K562 treated with DMSO at 1 percent for 24 hours (cell line): ENCODE measurements around the gene HSFX4. TPM values are rescaled to one million over a fixed set of nuclear protein-coding genes. Genes with fewer than 3 reads are reported as not detected.

Experiments used
- total RNA-seq: library from RNA; unstranded; fragments of 300-600 nt; gene quantifications from 2 replicates; pipeline ENCODE4 v1.2.3, GENCODE V29; 2022; ENCODE audit warnings: low read depth; ENCODE audit not compliant: insufficient read depth

HSFX4 gene, protein sequence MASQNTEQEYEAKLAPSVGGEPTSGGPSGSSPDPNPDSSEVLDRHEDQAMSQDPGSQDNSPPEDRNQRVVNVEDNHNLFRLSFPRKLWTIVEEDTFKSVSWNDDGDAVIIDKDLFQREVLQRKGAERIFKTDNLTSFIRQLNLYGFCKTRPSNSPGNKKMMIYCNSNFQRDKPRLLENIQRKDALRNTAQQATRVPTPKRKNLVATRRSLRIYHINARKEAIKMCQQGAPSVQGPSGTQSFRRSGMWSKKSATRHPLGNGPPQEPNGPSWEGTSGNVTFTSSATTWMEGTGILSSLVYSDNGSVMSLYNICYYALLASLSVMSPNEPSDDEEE
- not detected in 2 replicates for total RNA-seq

DNA sequence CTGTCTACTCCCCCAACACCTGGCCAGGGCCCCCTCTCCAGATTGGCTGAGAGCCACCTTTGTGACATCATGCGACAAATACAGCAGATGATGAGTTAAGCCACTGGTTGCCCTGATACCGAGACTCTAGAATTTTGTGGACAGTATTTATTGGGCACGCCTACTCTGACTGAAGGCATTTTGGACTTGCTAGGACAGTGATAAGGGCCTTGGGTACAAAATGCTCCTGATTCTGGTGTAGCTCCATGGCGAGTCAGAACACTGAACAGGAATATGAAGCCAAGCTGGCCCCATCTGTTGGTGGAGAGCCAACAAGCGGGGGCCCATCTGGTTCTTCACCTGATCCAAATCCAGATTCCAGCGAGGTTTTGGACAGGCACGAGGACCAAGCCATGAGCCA is at the start of gene HSFX4:
Gene HSFX4 (plus strand): TSS at position 174 of the 400 bp plus-strand sequence. CDS start 72 bp downstream, at position 246.

GRCh38 chrX:149881081-149881711 is 48.2 kb upstream of the HSFX4 start, which contains the start of gene MAGEA8:
MAGEA8 (plus strand) TSS chrX:149881183; CDS start chrX:149884273, 3,090 bp downstream.

DNA sequence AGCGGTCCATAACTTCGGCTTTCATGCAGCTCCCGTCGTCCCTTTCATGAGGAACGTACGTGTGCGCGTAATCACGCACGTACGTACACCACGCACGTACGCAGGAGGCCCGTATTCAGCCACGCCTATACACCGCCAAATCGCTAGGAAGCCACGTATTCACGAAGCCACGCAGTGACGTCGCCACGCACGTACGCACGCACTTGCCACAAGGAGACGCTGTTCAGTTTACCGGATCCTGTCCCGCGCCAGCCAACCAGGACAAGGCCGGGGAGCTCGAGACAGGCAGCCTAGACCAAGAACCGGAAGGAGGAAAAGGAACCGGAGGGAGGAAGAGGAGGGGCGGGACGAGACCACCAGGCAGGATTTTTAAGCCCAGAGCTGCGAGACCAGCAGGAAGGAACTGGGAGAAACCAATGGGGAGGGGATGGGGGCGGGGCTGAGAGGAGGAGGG is 9.1 kb downstream of the HSFX4 start, which contains the start of gene EOLA2:
Gene EOLA2 (minus strand): TSS at position 65 of the 454 bp plus-strand sequence. CDS start 4,617 bp downstream, outside the sequence.

Other genes with a start within 250 kb of the HSFX4 start
- 0.81 and 0.86 TPM in 2 replicates for gene MAGEA11, start 217.5 kb upstream of the HSFX4 start, total RNA-seq
- gene HSFX1, start 155.5 kb upstream of the HSFX4 start, total RNA-seq, result 0.44 TPM in 1 of 2 replicates, not detected in the other
- 0.23 TPM in 1 of 2 replicates, not detected in the other for gene MAGEA9, start 147.6 kb upstream of the HSFX4 start, total RNA-seq
- gene MAGEA8, start 48.4 kb upstream of the HSFX4 start, total RNA-seq, result 8.1 and 8.4 TPM in 2 replicates
- 40.2 and 45.2 TPM in 2 replicates for gene EOLA2, start 8.9 kb downstream of the HSFX4 start, total RNA-seq